T follicular helper cell (primary cell): ENCODE data around the gene FDCSP.
"Not testable (repeated sequence)": the region's sequence is repeated elsewhere in the genome, so short reads cannot be mapped to it uniquely, and the experiment has no call there.

Experiments used
- DNase-seq: peaks from one replicate; pipeline ENCODE4 v3.0.0-alpha.2; 2020; ENCODE audit warnings: low read depth
- total RNA-seq, 2 experiments: gene quantifications; one replicate each; lab custom pipeline; 2026; lab: John Stamatoyannopoulos, UW

FDCSP gene
- total RNA-seq, result 0 reads per million in 2 experiments

GRCh38 chr4:70225824-70226223, at the start of gene FDCSP:
TSS of gene FDCSP (plus strand) at chr4:70226124. CDS start at chr4:70231195, 5,071 bp downstream.
- DNase-seq, result no peak

- no peak for DNase-seq
Observed at GRCh38 chr4:70177090-70177489, 48.8 kb upstream of the FDCSP start.

GRCh38 chr4:70178075-70178660, 47.8 kb upstream of the FDCSP start:
- DNase-seq, result no peak

GRCh38 chr4:70179811-70180210, 46.1 kb upstream of the FDCSP start:
- DNase-seq, result no peak

GRCh38 chr4:70181864-70182263, 44.1 kb upstream of the FDCSP start:
- no peak for DNase-seq

- no peak for DNase-seq
Observed at GRCh38 chr4:70182517-70183167, 43.3 kb upstream of the FDCSP start.

GRCh38 chr4:70183168-70183939, 42.6 kb upstream of the FDCSP start:
- no peak for DNase-seq

GRCh38 chr4:70183940-70184246, 42.0 kb upstream of the FDCSP start:
- DNase-seq, result no peak

- DNase-seq, result no peak
Observed at GRCh38 chr4:70187216-70187615, 38.7 kb upstream of the FDCSP start.

- no peak for DNase-seq
Observed at GRCh38 chr4:70190579-70190978, 35.3 kb upstream of the FDCSP start.

GRCh38 chr4:70191647-70192046, 34.3 kb upstream of the FDCSP start:
- no peak for DNase-seq

GRCh38 chr4:70192895-70193294, 33.0 kb upstream of the FDCSP start:
- no peak for DNase-seq

GRCh38 chr4:70195425-70195824, 30.5 kb upstream of the FDCSP start, which contains the start of gene ODAM:
TSS of gene ODAM (plus strand) at chr4:70195725. CDS start at chr4:70196544, 819 bp downstream.
- no peak for DNase-seq

- DNase-seq, result no peak
Observed at GRCh38 chr4:70196857-70197256, 29.1 kb upstream of the FDCSP start.

- DNase-seq, result no peak
Observed at GRCh38 chr4:70197842-70198241, 28.1 kb upstream of the FDCSP start.

GRCh38 chr4:70203601-70204000, 22.3 kb upstream of the FDCSP start:
- DNase-seq, result no peak

GRCh38 chr4:70212752-70213151, 13.2 kb upstream of the FDCSP start:
- not testable (repeated sequence) for DNase-seq

- DNase-seq, result not testable (repeated sequence)
Observed at GRCh38 chr4:70216109-70216508, 9.8 kb upstream of the FDCSP start.

- not testable (repeated sequence) for DNase-seq
Observed at GRCh38 chr4:70216550-70216949, 9.4 kb upstream of the FDCSP start.

- DNase-seq, result not testable (repeated sequence)
Observed at GRCh38 chr4:70221389-70221788, 4.5 kb upstream of the FDCSP start.

- not testable (repeated sequence) for DNase-seq
Observed at GRCh38 chr4:70221818-70222217, 4.1 kb upstream of the FDCSP start.

- no peak for DNase-seq
Observed at GRCh38 chr4:70236125-70236524, 10.2 kb downstream of the FDCSP start.
